Gastrocnemius medialis (tissue), 4 donors: ENCODE results near the gene UBAP2L.

Experiments used
- CTCF ChIP-seq, 5 experiments: fragments of 450-650 bp in 3 of 5; fragments of 200-600 bp in 2 of 5; sonication (generic) in 2 of 5; IDR thresholded peaks in 4 of 5; conservative IDR thresholded peaks in 1 of 5; 1 replicate in 4 of 5; 2 replicates in 1 of 5; pipeline ENCODE4 v1.5.1; 2016 to 2019; ENCODE audit warnings: antibody characterized with exemption in 5 of 5, mild to moderate bottlenecking in 3 of 5, moderate library complexity in 3 of 5
- POLR2A ChIP-seq, 2 donors: fragments of 450-650 bp; IDR thresholded peaks; one replicate each; pipeline ENCODE4 v1.6.1; 2017; ENCODE audit warnings: antibody characterized with exemption in 2 of 2, mild to moderate bottlenecking in 2 of 2, moderate library complexity in 2 of 2

GRCh38 chr1:154213274-154213673 lies 7.5 kb upstream of the UBAP2L start:
- TF ChIP-seq CTCF (IDR thresholded peaks at IDR 0.05 in 4 of 5, conservative IDR thresholded peaks at IDR 0.05 in 1 of 5) = no peak
- TF ChIP-seq POLR2A (IDR thresholded peaks at IDR 0.05) = no peak
